Loucy (cell line): ENCODE data around the gene IL10RA.

ENCODE experiments used
- H2AFZ ChIP-seq: fragments of 200-600 bp; sonication (generic); 2 replicates; pipeline ENCODE4 v1.6.0; 2016; ENCODE audit warnings: antibody characterized with exemption, mild to moderate bottlenecking, low read length, moderate library complexity
- H3F3A ChIP-seq: fragments of 200-600 bp; 2 replicates; pipeline ENCODE4 v1.6.0; 2016; ENCODE audit warnings: antibody characterized with exemption, low read depth, mild to moderate bottlenecking
- H3K27me3 ChIP-seq: fragments of 200-600 bp; sonication (generic); 2 replicates; pipeline ENCODE4 v1.6.1; 2014; ENCODE audit warnings: low read length, mild to moderate bottlenecking; ENCODE audit not compliant: insufficient read depth, poor library complexity, severe bottlenecking
- H3K36me3 ChIP-seq: fragments of 200-600 bp; sonication (generic); 2 replicates; pipeline ENCODE4 v1.6.1; 2016; ENCODE audit warnings: low read length; ENCODE audit not compliant: insufficient read depth
- H3K4me1 ChIP-seq: fragments of 200-600 bp; sonication (generic); 2 replicates; pipeline ENCODE4 v1.5.1; 2014; ENCODE audit warnings: low read length, mild to moderate bottlenecking; ENCODE audit not compliant: insufficient read depth, poor library complexity, severe bottlenecking
- H3K4me2 ChIP-seq: fragments of 200-600 bp; sonication (generic); 2 replicates; pipeline ENCODE4 v1.6.0; 2014; ENCODE audit warnings: antibody characterized with exemption, low read length, low read depth, mild to moderate bottlenecking; ENCODE audit not compliant: poor library complexity, severe bottlenecking
- H3K4me3 ChIP-seq: fragments of 200-600 bp; sonication (generic); 2 replicates; pipeline ENCODE4 v1.5.1; 2014; ENCODE audit warnings: low read length, mild to moderate bottlenecking, mixed read lengths; ENCODE audit not compliant: poor library complexity, severe bottlenecking
- H3K79me2 ChIP-seq: fragments of 200-600 bp; sonication (generic); 2 replicates; pipeline ENCODE4 v1.6.1; 2014; ENCODE audit warnings: low read length; ENCODE audit not compliant: insufficient read depth
- H3K9ac ChIP-seq: fragments of 200-600 bp; sonication (generic); 2 replicates; pipeline ENCODE4 v1.6.0; 2014; ENCODE audit warnings: mild to moderate bottlenecking, low read depth, low read length, moderate library complexity; ENCODE audit not compliant: poor library complexity, severe bottlenecking
- H3K9me2 ChIP-seq: fragments of 200-600 bp; sonication (generic); replicated peaks from 2 replicates; pipeline ENCODE4 v1.6.1; 2016; ENCODE audit warnings: low read depth, low read length, mixed read lengths
- H3K9me3 ChIP-seq: fragments of 200-600 bp; sonication (generic); 2 replicates; pipeline ENCODE4 v1.6.1; 2014; ENCODE audit warnings: mild to moderate bottlenecking, antibody characterized with exemption, low read length, low read depth; ENCODE audit not compliant: insufficient read depth
- H4K20me1 ChIP-seq: fragments of 200-600 bp; sonication (generic); 2 replicates; pipeline ENCODE4 v1.6.0; 2014; ENCODE audit warnings: antibody characterized with exemption, low read length, mild to moderate bottlenecking; ENCODE audit not compliant: insufficient read depth, poor library complexity, severe bottlenecking
- EZH2phosphoT487 ChIP-seq: fragments of 200-600 bp; IDR thresholded peaks from 2 replicates; pipeline ENCODE4 v1.6.1; 2018; ENCODE audit warnings: antibody characterized with exemption, mild to moderate bottlenecking, moderate library complexity, borderline replicate concordance
- TF ChIP-seq, protein P1 (sequence below): fragments of 200-600 bp; sonication (generic); conservative IDR thresholded peaks from 2 replicates; pipeline ENCODE4 v1.5.1; 2014; ENCODE audit warnings: mild to moderate bottlenecking, antibody characterized with exemption, low read length

Gene IL10RA

DNA sequence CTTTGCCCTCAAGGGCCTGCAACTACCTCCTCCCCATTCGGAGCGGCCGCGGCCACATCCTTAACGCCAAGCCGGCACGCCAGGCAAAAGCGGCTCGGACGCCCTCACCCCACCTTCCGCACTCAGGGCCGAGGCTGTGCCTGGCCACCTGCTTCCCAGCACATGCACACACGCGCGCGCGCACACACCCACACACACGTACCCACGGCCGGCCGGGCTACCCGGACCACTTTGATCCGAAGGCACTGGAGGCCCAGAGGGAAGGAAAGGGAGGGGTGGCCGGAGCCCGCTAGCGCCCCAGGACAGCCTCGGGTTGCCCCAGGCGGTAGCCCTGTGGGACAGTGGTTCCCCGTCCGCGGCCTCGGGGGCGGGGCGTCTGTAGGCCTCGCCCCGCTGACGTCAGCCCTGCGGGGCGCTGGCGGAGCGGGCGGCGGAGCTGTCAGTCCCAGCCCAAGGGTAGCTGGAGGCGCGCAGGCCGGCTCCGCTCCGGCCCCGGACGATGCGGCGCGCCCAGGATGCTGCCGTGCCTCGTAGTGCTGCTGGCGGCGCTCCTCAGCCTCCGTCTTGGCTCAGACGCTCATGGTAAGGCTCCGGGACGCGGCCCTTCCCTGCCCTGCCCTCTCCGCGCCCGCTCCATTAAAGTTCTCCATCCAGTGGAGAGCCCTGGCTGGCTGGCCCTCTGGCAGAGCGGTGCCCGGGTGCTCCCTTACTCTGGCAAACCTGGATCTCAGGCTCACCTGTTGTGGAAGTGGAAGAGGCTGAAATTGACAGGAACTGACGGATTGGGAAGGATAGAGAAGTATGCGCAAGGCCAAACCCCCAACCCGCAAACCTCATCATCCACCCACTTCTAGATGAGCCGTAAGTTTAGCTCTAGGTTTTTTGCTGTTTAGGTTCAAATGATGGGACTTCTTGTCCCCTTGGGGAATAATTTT is at the start of gene IL10RA:
Gene IL10RA, plus strand, starts transcription at position 442 of the 935 bp plus-strand sequence. Its CDS starts 74 bp downstream, at position 516.
- Histone ChIP-seq H3K27me3 (no peaks in the 10 kb centered on the region), H3K4me1 (no peaks in the 10 kb centered on the region), H3K9ac (no peak within 1 kb of the TSS), H3K36me3 (no peaks in the 10 kb centered on the region), H3K9me2 (no peaks in the 10 kb centered on the region), H4K20me1 (no peaks in the 10 kb centered on the region), H2AFZ (no peak within 1 kb of the TSS), H3K4me2 (no peak within 1 kb of the TSS), H3K9me3 (no peaks in the 10 kb centered on the region), H3K4me3 (no peak within 1 kb of the TSS), H3K79me2 (no peaks in the 10 kb centered on the region), H3F3A (no peaks in the 10 kb centered on the region)
- no peak for TF ChIP-seq EZH2phosphoT487
- TF ChIP-seq, protein P1, sequence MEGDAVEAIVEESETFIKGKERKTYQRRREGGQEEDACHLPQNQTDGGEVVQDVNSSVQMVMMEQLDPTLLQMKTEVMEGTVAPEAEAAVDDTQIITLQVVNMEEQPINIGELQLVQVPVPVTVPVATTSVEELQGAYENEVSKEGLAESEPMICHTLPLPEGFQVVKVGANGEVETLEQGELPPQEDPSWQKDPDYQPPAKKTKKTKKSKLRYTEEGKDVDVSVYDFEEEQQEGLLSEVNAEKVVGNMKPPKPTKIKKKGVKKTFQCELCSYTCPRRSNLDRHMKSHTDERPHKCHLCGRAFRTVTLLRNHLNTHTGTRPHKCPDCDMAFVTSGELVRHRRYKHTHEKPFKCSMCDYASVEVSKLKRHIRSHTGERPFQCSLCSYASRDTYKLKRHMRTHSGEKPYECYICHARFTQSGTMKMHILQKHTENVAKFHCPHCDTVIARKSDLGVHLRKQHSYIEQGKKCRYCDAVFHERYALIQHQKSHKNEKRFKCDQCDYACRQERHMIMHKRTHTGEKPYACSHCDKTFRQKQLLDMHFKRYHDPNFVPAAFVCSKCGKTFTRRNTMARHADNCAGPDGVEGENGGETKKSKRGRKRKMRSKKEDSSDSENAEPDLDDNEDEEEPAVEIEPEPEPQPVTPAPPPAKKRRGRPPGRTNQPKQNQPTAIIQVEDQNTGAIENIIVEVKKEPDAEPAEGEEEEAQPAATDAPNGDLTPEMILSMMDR, result no peak

DNA sequence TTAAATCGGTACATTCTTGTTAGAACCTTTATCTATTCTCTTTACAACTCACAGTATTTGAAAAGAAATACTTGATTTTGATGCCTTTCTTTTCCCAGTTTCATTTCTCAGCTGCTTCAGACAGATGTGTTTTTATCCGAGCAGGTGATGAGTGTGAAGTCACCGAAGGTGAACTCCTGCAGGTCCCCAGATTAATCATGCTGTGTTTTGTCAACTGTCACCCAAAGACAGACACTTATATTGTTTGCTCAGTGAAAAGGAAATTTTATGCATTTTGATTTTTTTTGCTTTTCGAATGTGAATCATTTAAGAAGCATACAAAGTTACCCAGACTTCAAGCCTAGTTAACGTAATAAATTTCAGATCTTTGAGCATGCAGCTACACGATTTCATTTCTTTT is 49.2 kb upstream of the IL10RA start:
- no peaks in the 10 kb centered on the region for H3K27me3 ChIP-seq
- no peaks in the 10 kb centered on the region for H4K20me1 ChIP-seq
- H3K79me2 ChIP-seq, result no peaks in the 10 kb centered on the region
- no peak overlapping the region for H3K9ac ChIP-seq
- no peaks in the 10 kb centered on the region for H3F3A ChIP-seq
- no peaks in the 10 kb centered on the region for H3K36me3 ChIP-seq
- H3K4me2 ChIP-seq, result no peak overlapping the region
- TF ChIP-seq EZH2phosphoT487, result no peak
- TF ChIP-seq, protein P1, result no peak
- no peak overlapping the region for H2AFZ ChIP-seq
- H3K4me1 ChIP-seq, result peaks cover 38% of the 10 kb centered on the region
- no peaks in the 10 kb centered on the region for H3K9me2 ChIP-seq
- H3K4me3 ChIP-seq, result no peak overlapping the region
- no peaks in the 10 kb centered on the region for H3K9me3 ChIP-seq

DNA sequence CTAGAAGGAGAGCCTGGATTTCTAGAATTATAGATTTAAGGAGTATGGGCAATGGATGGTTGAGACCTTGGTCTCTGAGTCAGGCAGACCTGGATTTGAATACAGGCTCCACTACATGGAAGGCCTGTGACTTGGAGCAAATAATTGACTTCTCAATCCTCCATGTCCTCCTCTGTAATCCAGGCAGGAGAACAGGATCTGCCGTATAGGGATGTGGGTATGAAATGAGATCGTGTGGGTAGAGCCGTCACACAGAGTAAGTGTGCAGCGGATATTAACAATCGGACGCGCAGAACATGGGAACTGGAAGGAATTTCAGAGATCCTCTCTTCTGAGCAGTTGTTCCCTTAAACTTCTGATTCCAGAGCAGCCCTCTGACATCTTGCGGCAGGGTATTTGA is 45.5 kb upstream of the IL10RA start:
- Histone ChIP-seq H2AFZ (no peak overlapping the region), H3K4me2 (no peak overlapping the region), H4K20me1 (no peaks in the 10 kb centered on the region), H3K27me3 (no peaks in the 10 kb centered on the region), H3K4me3 (no peak overlapping the region), H3K9me2 (no peaks in the 10 kb centered on the region), H3F3A (no peaks in the 10 kb centered on the region), H3K9me3 (no peaks in the 10 kb centered on the region), H3K79me2 (no peaks in the 10 kb centered on the region), H3K9ac (peak overlapping the region; percentile 26), H3K36me3 (no peaks in the 10 kb centered on the region), H3K4me1 (peaks cover 37% of the 10 kb centered on the region)
- TF ChIP-seq, protein P1, result no peak
- TF ChIP-seq EZH2phosphoT487, result no peak
